ENCODE measurements around the gene RMDN2.

The RMDN2 gene

GRCh38 chr2:38039121-38039910 is 114.2 kb downstream of the RMDN2 start:
- DNase-seq (ENCODE audit: low spot score): no peak

GRCh38 chr2:38045811-38046210 is 120.7 kb downstream of the RMDN2 start:
- DNase-seq (ENCODE audit: low spot score): no peak

GRCh38 chr2:38056216-38056615 is 131.1 kb downstream of the RMDN2 start:
- no peak for DNase-seq (ENCODE audit: low spot score)

- no peak for DNase-seq (ENCODE audit: low spot score)
These were observed 132.7 kb downstream of the RMDN2 start for GRCh38 chr2:38057651-38058410.

GRCh38 chr2:38060236-38061018 is 135.3 kb downstream of the RMDN2 start:
- no peak for DNase-seq (ENCODE audit: low spot score)

- no peak for DNase-seq (ENCODE audit: low spot score)
These were observed 139.9 kb downstream of the RMDN2 start for GRCh38 chr2:38064801-38065501.

GRCh38 chr2:38065502-38066135 is 140.5 kb downstream of the RMDN2 start:
- DNase-seq (ENCODE audit: low spot score): no peak

- no peak for DNase-seq (ENCODE audit: low spot score)
These were observed 141.5 kb downstream of the RMDN2 start for GRCh38 chr2:38066421-38067115.

Measured in ecto neural progenitor cell (in vitro differentiated cells).